ENCODE results near the gene NRG3. TPM values are rescaled to one million over a fixed set of nuclear protein-coding genes. Genes with fewer than 3 reads are reported as not detected.
A peak's percentile ranks its signal among the peaks of the same experiment; 100 is the strongest.

The NRG3 gene
- total and polyA plus RNA-seq, 2 of the 8 experiments (the other 6 are each of a cell fraction or from before 2014, with no cell fraction given): 4.2 to 5.0 TPM

GRCh38 chr10:82888809-82889455 lies 1013.9 kb downstream of the NRG3 start:
- WGBS, 2 experiments (ENCODE audit: extremely low coverage in 1 of 2, insufficient coverage in 1 of 2, insufficient read length in 1 of 2, insufficient replicate concordance in 2 of 2, low coverage in 1 of 2, low lambda C conversion rate in 2 of 2, missing lambda C conversion rate in 1 of 2): 26% methylated on average over 10 of the region's 10 CpGs; no CpG with 5 or more reads in 1 of the 2 experiments
- H2BK15ac ChIP-seq (ENCODE audit: low read length): no peak overlapping the region
- no peaks in the 10 kb centered on the region for H3K36me3 ChIP-seq (ENCODE audit: control insufficient read depth in 2 of 4, insufficient read depth in 4 of 4, low read length in 3 of 4)
- H3K23me2 ChIP-seq (ENCODE audit: low read depth, low read length): 0 out of 2 replicates have a peak, but pooled peaks cover 1% of the 10 kb centered on the region
- peak overlapping the region in 2 of 4 experiments; percentile 61 to 66; a peak in 5 of 7 replicates for H3K9ac ChIP-seq (replicated peaks in 1 of 4; ENCODE audit: extremely low read depth in 1 of 4, low read depth in 3 of 4, low read length in 3 of 4)
- H3K4me2 ChIP-seq (ENCODE audit: insufficient read depth in 1 of 2, low read depth in 2 of 2, low read length in 2 of 2): peak overlapping the region; percentile 59 to 96
- no peak overlapping the region for H4K8ac ChIP-seq (ENCODE audit: extremely low read depth, insufficient read depth, low read length)
- no peaks in the 10 kb centered on the region for H3K79me2 ChIP-seq (ENCODE audit: control insufficient read depth in 1 of 2, insufficient read depth in 2 of 2, low read length in 2 of 2)
- H4K20me1 ChIP-seq (replicated peaks in 1 of 2; ENCODE audit: control insufficient read depth in 1 of 2, insufficient read depth in 2 of 2, low read length in 2 of 2): no peaks in the 10 kb centered on the region
- H3K27ac ChIP-seq (ENCODE audit: low read depth, low read length): peak overlapping the region; percentile 53
- H4K5ac ChIP-seq (ENCODE audit: insufficient read length, low read depth, low read length): peak overlapping the region; percentile 73
- no peaks in the 10 kb centered on the region for H3K27me3 ChIP-seq (replicated peaks in 1 of 4; ENCODE audit: control insufficient read depth in 3 of 4, extremely low read depth in 1 of 4, insufficient read depth in 3 of 4, low read length in 3 of 4)
- H3K23ac ChIP-seq (ENCODE audit: insufficient read length): no peak overlapping the region
- H3K79me1 ChIP-seq (ENCODE audit: low read depth, low read length): no peaks in the 10 kb centered on the region
- no peak overlapping the region for H2AK5ac ChIP-seq (ENCODE audit: low read depth, low read length)
- H2BK120ac ChIP-seq (replicated peaks; ENCODE audit: low read depth, low read length): peak overlapping the region; percentile 54
- POLR2A ChIA-PET (ENCODE audit: partially characterized antibody): no interaction called here
- CTCF ChIA-PET (ENCODE audit: partially characterized antibody): interaction anchor here (0.6 kb wide), 1 partner anchor 12 kb away, joined by 4 read pairs; no protein-coding TSS in a partner anchor
- H3K56ac ChIP-seq (replicated peaks; ENCODE audit: insufficient read length, low read depth, low read length): no peak overlapping the region
- H4K91ac ChIP-seq (replicated peaks; ENCODE audit: insufficient read length, low read length): no peak overlapping the region
- DNase-seq (ENCODE audit: low read depth in 1 of 2, low spot score in 2 of 2) (peak; percentile 27 to 60), FAIRE-seq (peak; percentile 92)
- peak overlapping the region; percentile 38; the same call in 1 of the 2 replicates for H3K18ac ChIP-seq (ENCODE audit: extremely low read depth, low read length)
- no peak overlapping the region for H3K4ac ChIP-seq (replicated peaks; ENCODE audit: insufficient read length, low read depth, low read length)
- no peak overlapping the region for H3K14ac ChIP-seq (ENCODE audit: insufficient read length)
- peak overlapping the region; percentile 1 to 48 (median 26); a peak in 5 of 8 replicates for H3K4me3 ChIP-seq (ENCODE audit: extremely low read depth in 1 of 4, insufficient read depth in 2 of 4, low read depth in 3 of 4, low read length in 4 of 4)
- no peaks in the 10 kb centered on the region for H3K9me3 ChIP-seq (ENCODE audit: insufficient read depth in 2 of 2, low read depth in 1 of 2, low read length in 1 of 2)
- peaks cover 0 to 4% (median 2%) of the 10 kb centered on the region in 4 experiments; a peak in 3 of 7 replicates for H3K4me1 ChIP-seq (replicated peaks in 1 of 4; ENCODE audit: control insufficient read depth in 3 of 4, insufficient read depth in 4 of 4, low read length in 3 of 4)
- peak overlapping the region; percentile 98 for H2AFZ ChIP-seq (ENCODE audit: low read length)
- no peak overlapping the region for H2BK20ac ChIP-seq (ENCODE audit: low read length)
- no peak overlapping the region for H2BK5ac ChIP-seq (ENCODE audit: low read depth, low read length)
- no peak overlapping the region; the same call in 1 of the 2 replicates for H2BK12ac ChIP-seq (ENCODE audit: low read depth, low read length)
- no peak for TF ChIP-seq EGR1 (IDR thresholded peaks at IDR 0.05; ENCODE audit: borderline replicate concordance, low read depth, low read length)
- no peak for TF ChIP-seq TBP (IDR thresholded peaks at IDR 0.05; ENCODE audit: low read depth, low read length)
- TF ChIP-seq SUZ12 (IDR thresholded peaks at IDR 0.05; ENCODE audit: low read length): no peak
- no peak for TF ChIP-seq ATF2 (IDR thresholded peaks at IDR 0.05; ENCODE audit: low read length)
- TF ChIP-seq, protein P1, sequence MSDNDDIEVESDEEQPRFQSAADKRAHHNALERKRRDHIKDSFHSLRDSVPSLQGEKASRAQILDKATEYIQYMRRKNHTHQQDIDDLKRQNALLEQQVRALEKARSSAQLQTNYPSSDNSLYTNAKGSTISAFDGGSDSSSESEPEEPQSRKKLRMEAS (IDR thresholded peaks at IDR 0.05): no peak; the same call in 1 of the 2 replicates
- TF ChIP-seq USF2 (IDR thresholded peaks at IDR 0.05; ENCODE audit: low read length): no peak
- TF ChIP-seq TCF12 (IDR thresholded peaks at IDR 0.05; ENCODE audit: low read depth, low read length): no peak
- no peak for TF ChIP-seq PHF8 (conservative IDR thresholded peaks at IDR 0.05; ENCODE audit: low read depth, low read length)
- no peak for TF ChIP-seq CTBP2 (IDR thresholded peaks at IDR 0.05; ENCODE audit: borderline replicate concordance, insufficient read depth, insufficient read length, low read length)
